Lower leg skin (tissue), 3 donors: ENCODE measurements around the gene TMC1.

Source experiments
- CTCF ChIP-seq, 3 donors: fragments of 450-650 bp; IDR thresholded peaks; one replicate each; pipeline ENCODE4 v1.5.1; 2016; ENCODE audit warnings: antibody characterized with exemption in 3 of 3, mild to moderate bottlenecking in 3 of 3, moderate library complexity in 2 of 3
- POLR2A ChIP-seq, 2 donors: fragments of 450-650 bp; IDR thresholded peaks; one replicate each; pipeline ENCODE4 v1.6.1; 2016 to 2017; ENCODE audit warnings: antibody characterized with exemption in 2 of 2, mild to moderate bottlenecking in 1 of 2, moderate library complexity in 1 of 2

- TF ChIP-seq POLR2A (IDR thresholded peaks at IDR 0.05) (no peak), CTCF (IDR thresholded peaks at IDR 0.05) (no peak)
These were observed 170.3 kb downstream of the TMC1 start for GRCh38 chr9:72691671-72692070.
